ENCODE results near the gene PLEKHA7. TPM values are rescaled to one million over a fixed set of nuclear protein-coding genes. Genes with fewer than 3 reads are reported as not detected.

The PLEKHA7 gene
- total RNA-seq, 2 donors from 2014 or later: 10.8 to 17.6 TPM

DNA sequence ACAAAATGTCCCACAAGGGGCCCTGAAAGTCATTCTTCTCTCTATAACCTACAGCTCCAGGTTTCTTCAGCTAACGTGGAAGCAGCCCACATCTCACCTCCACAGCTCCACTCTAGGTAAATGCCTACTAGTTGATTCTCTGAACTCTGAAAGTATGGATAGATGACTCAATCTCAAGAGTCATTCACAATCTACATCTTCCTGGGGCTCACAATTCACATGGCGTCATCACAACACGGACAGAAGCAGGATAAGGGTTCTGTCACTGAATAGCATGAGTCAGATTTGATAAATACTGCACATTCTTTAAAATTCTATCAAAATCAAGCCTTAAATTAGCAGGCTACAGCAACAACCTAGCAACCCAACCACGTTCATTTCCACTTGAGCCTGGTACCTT, 96.3 kb downstream of the PLEKHA7 start:
- DNase-seq (ENCODE audit: low spot score) (no peak), ATAC-seq (ENCODE audit: insufficient number of reproducible peaks, low FRiP score, low read depth) (no peak)
- Histone ChIP-seq H3K27ac (no peak overlapping the region), H3K36me3 (no peaks in the 10 kb centered on the region), H3K27me3 (replicated peaks; ENCODE audit: insufficient read depth) (no peaks in the 10 kb centered on the region), H3K4me1 (ENCODE audit: control insufficient read depth in 1 of 2, low read depth in 2 of 2) (no peaks in the 10 kb centered on the region), H3K4me3 (no peak overlapping the region), H3K9me3 (no peaks in the 10 kb centered on the region)
- TF ChIP-seq, protein P1, sequence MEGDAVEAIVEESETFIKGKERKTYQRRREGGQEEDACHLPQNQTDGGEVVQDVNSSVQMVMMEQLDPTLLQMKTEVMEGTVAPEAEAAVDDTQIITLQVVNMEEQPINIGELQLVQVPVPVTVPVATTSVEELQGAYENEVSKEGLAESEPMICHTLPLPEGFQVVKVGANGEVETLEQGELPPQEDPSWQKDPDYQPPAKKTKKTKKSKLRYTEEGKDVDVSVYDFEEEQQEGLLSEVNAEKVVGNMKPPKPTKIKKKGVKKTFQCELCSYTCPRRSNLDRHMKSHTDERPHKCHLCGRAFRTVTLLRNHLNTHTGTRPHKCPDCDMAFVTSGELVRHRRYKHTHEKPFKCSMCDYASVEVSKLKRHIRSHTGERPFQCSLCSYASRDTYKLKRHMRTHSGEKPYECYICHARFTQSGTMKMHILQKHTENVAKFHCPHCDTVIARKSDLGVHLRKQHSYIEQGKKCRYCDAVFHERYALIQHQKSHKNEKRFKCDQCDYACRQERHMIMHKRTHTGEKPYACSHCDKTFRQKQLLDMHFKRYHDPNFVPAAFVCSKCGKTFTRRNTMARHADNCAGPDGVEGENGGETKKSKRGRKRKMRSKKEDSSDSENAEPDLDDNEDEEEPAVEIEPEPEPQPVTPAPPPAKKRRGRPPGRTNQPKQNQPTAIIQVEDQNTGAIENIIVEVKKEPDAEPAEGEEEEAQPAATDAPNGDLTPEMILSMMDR (IDR thresholded peaks at IDR 0.05): no peak

DNA sequence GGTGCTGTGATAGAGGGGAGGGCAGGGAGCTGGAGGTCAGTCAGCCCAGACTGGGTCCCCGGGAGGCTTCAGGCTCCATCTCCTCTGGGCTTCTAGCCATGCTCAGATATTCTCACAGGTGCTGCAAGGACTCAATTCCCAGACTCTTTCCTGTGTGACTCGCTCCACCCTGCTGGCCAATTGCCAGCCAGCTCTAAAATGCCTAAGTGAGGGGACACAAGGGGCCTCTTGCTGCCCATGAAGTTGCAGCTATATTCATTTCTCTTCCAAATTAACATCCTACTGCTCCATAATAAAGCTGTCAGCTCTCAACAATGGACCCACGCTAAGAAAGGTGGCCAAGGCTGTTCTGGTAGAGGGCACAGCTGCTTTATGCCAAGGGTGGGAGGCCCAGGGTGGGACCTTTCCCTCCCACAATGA, 101.5 kb downstream of the PLEKHA7 start:
- Histone ChIP-seq H3K4me1 (ENCODE audit: control insufficient read depth in 1 of 2, low read depth in 2 of 2) (peaks cover 0 to 10% of the 10 kb centered on the region in 2 donors), H3K4me3 (no peak overlapping the region), H3K36me3 (no peaks in the 10 kb centered on the region), H3K9me3 (no peaks in the 10 kb centered on the region), H3K27ac (no peak overlapping the region), H3K27me3 (replicated peaks; ENCODE audit: insufficient read depth) (no peaks in the 10 kb centered on the region)
- DNase-seq (ENCODE audit: low spot score) (no peak), ATAC-seq (ENCODE audit: insufficient number of reproducible peaks, low FRiP score, low read depth) (no peak)
- TF ChIP-seq, protein P1 (IDR thresholded peaks at IDR 0.05): no peak

DNA sequence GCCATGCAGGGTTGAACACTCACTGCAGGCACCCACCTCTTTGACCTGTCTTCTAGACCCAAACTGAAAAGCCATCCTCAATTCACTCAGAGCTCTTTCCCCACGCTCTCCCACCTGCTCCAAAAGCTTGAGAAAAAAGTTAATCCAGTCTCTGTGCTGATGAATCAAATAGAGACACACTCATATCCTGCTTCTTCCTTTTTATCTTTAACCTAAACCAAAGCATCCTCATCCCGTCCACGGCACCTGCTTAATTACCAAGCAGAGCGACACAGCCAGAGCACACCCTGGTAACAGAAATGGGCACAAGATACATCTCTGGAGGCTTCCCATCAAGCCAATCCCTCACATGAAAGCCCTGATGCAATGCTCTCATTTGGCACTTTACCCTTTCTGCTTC, 102.6 kb downstream of the PLEKHA7 start:
- DNase-seq (ENCODE audit: low spot score) (no peak), ATAC-seq (ENCODE audit: insufficient number of reproducible peaks, low FRiP score, low read depth) (no peak)
- no peaks in the 10 kb centered on the region for H3K9me3 ChIP-seq
- H3K27ac ChIP-seq: no peak overlapping the region
- H3K4me1 ChIP-seq (ENCODE audit: control insufficient read depth in 1 of 2, low read depth in 2 of 2): peaks cover 0 to 10% of the 10 kb centered on the region in 2 donors
- H3K36me3 ChIP-seq: no peaks in the 10 kb centered on the region
- H3K4me3 ChIP-seq: no peak overlapping the region
- H3K27me3 ChIP-seq (replicated peaks; ENCODE audit: insufficient read depth): no peaks in the 10 kb centered on the region
- TF ChIP-seq, protein P1 (IDR thresholded peaks at IDR 0.05): no peak

DNA sequence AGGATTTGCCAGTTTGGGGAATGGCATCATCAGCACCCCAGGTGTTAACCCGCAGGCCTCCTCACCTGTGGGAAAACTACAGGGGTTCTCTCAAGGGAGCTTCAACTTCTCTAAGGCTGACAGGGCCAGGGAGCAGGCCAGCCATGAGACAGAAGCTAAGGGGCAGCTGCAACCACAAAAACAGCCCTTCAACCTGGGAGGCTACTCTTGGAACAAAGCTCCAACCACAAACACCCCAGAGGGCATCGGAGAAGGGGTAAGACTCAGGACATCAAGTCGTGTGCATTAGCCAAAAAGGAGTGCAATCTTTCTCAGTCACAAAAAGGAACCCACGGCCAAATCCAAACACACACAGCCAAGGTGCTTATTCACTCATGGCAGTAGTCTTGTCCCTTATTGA, 103.0 kb downstream of the PLEKHA7 start:
- TF ChIP-seq, protein P1 (IDR thresholded peaks at IDR 0.05): no peak
- Histone ChIP-seq H3K4me1 (ENCODE audit: control insufficient read depth in 1 of 2, low read depth in 2 of 2) (peaks cover 0 to 10% of the 10 kb centered on the region in 2 donors), H3K9me3 (no peaks in the 10 kb centered on the region), H3K27ac (no peak overlapping the region), H3K27me3 (replicated peaks; ENCODE audit: insufficient read depth) (no peaks in the 10 kb centered on the region), H3K4me3 (no peak overlapping the region), H3K36me3 (no peaks in the 10 kb centered on the region)
- no peak for ATAC-seq (ENCODE audit: insufficient number of reproducible peaks, low FRiP score, low read depth)
- DNase-seq (ENCODE audit: low spot score): no peak

- TF ChIP-seq, protein P1 (IDR thresholded peaks at IDR 0.05): no peak
- DNase-seq (ENCODE audit: low spot score) (no peak), ATAC-seq (ENCODE audit: insufficient number of reproducible peaks, low FRiP score, low read depth) (no peak)
- Histone ChIP-seq H3K9me3 (no peaks in the 10 kb centered on the region), H3K27me3 (replicated peaks; ENCODE audit: insufficient read depth) (no peaks in the 10 kb centered on the region), H3K36me3 (no peaks in the 10 kb centered on the region), H3K4me3 (no peak overlapping the region), H3K27ac (no peak overlapping the region), H3K4me1 (ENCODE audit: control insufficient read depth in 1 of 2, low read depth in 2 of 2) (peaks cover 0 to 10% of the 10 kb centered on the region in 2 donors)
Observed at GRCh38 chr11:16909359-16910035, 104.7 kb downstream of the PLEKHA7 start.
